ENCODE data around the gene EXTL2.
A peak's percentile ranks its signal among the peaks of the same experiment; 100 is the strongest.

The EXTL2 gene

DNA sequence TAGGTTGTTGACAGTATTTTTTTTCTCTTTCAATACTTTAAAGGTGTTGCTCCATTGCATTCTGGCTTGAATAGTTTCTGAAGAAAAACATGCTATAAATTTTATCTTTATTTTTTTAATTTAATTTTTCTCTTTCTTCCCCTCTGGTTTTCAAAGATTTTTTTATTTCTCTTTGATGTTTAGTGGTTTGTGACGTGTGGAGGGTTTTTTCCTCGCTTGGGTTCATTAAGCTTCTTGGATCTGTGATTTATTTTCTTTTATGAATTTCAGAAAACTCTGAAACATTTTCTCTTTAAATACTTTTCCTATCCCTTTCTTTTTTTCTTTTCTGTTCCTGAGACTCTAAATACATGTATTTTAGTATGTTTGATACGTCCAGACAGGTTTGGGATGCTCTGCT, 10.5 kb upstream of the EXTL2 start:
- TF ChIP-seq, protein P1, sequence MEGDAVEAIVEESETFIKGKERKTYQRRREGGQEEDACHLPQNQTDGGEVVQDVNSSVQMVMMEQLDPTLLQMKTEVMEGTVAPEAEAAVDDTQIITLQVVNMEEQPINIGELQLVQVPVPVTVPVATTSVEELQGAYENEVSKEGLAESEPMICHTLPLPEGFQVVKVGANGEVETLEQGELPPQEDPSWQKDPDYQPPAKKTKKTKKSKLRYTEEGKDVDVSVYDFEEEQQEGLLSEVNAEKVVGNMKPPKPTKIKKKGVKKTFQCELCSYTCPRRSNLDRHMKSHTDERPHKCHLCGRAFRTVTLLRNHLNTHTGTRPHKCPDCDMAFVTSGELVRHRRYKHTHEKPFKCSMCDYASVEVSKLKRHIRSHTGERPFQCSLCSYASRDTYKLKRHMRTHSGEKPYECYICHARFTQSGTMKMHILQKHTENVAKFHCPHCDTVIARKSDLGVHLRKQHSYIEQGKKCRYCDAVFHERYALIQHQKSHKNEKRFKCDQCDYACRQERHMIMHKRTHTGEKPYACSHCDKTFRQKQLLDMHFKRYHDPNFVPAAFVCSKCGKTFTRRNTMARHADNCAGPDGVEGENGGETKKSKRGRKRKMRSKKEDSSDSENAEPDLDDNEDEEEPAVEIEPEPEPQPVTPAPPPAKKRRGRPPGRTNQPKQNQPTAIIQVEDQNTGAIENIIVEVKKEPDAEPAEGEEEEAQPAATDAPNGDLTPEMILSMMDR (IDR thresholded peaks at IDR 0.05; ENCODE audit: control extremely low read depth, extremely low read depth, low read depth, missing control alignments) = no peak
- DNase-seq (ENCODE audit: extremely low spot score) = no peak
- ChIA-PET CTCF (interaction anchor here (1.6 to 2.1 kb wide), 2 partner anchors 10 to 404 kb away, joined by 4 to 5 read pairs; no protein-coding TSS in a partner anchor), POLR2A (no interaction called here)

- CTCF ChIA-PET = interaction anchor here (0.9 to 1.6 kb wide), 3 partner anchors 11 to 340 kb away, joined by 3 to 4 read pairs (median 3); no protein-coding TSS in a partner anchor
- POLR2A ChIA-PET = no interaction called here
Observed at GRCh38 chr1:100904528-100904927, 9.9 kb upstream of the EXTL2 start.

GRCh38 chr1:100903777-100904176, 9.1 kb upstream of the EXTL2 start:
- TF ChIP-seq, protein P1 (IDR thresholded peaks at IDR 0.05; ENCODE audit: control extremely low read depth, extremely low read depth, low read depth, missing control alignments) = no peak
- CTCF ChIA-PET = interaction anchor here (1.0 kb wide), 1 partner anchor 341 kb away, joined by 3 read pairs; no protein-coding TSS in a partner anchor

More at GRCh38 chr1:100904528-100904927, 9.9 kb upstream of the EXTL2 start:
- DNase-seq (ENCODE audit: extremely low spot score) = no peak
- TF ChIP-seq, protein P1 (IDR thresholded peaks at IDR 0.05; ENCODE audit: control extremely low read depth, extremely low read depth, low read depth, missing control alignments) = no peak

DNA sequence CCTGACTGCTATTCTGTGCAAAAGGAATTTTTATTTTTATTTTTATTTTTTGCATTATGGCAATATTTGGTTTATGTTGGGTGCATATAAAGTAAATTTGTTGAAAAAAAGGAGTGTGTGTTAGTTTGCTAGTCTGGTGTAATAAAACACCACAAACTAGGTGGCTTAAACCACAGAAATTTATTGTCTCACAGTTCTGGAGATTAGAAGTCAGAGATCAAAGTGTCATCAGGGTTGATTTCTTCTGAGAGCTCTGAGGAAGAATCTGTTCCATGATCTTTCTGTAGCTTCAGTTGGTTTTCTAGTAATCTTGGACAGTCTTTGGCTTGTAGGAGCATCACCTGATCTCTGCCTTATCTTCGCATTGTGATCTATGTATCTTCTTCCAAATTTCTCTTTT, 7.7 kb upstream of the EXTL2 start:
- TF ChIP-seq, protein P1 (IDR thresholded peaks at IDR 0.05; ENCODE audit: control extremely low read depth, extremely low read depth, low read depth, missing control alignments) = no peak
- ChIA-PET POLR2A (no interaction called here), CTCF (interaction anchor here (1.4 to 1.7 kb wide), 2 partner anchors 388 to 443 kb away, joined by 3 to 4 read pairs; no protein-coding TSS in a partner anchor)
- no peak for DNase-seq (ENCODE audit: extremely low spot score)

More at GRCh38 chr1:100903777-100904176, 9.1 kb upstream of the EXTL2 start:
- POLR2A ChIA-PET = no interaction called here
- DNase-seq (ENCODE audit: extremely low spot score) = no peak

- CTCF ChIA-PET = interaction anchor here (0.7 to 1.8 kb wide), 5 partner anchors 12 to 413 kb away, joined by 3 to 6 read pairs (median 4); no protein-coding TSS in a partner anchor
Observed at GRCh38 chr1:100896481-100896982, 1.9 kb upstream of the EXTL2 start.

More at GRCh38 chr1:100896481-100896982, 1.9 kb upstream of the EXTL2 start:
- TF ChIP-seq, protein P1 (IDR thresholded peaks at IDR 0.05; ENCODE audit: control extremely low read depth, extremely low read depth, low read depth, missing control alignments) = no peak
- DNase-seq (ENCODE audit: extremely low spot score) = peak; percentile 47
- POLR2A ChIA-PET = interaction anchor here (0.6 kb wide), 1 partner anchor 475 kb away, joined by 3 read pairs; no protein-coding TSS in a partner anchor

Measured in GM10248 (cell line).